ENCODE results near the gene PTCRA.

GRCh38 chr6:42947950-42948349 lies 32.1 kb downstream of the PTCRA start:
- TF ChIP-seq EZH2phosphoT487 (IDR thresholded peaks at IDR 0.05; ENCODE audit: insufficient read depth, low read depth) (no peak), EZH2 (IDR thresholded peaks at IDR 0.05; ENCODE audit: insufficient read depth, poor library complexity, severe bottlenecking) (no peak)

Measured in GM23248 (cell line).